NCI-H345 treated with DMSO at 0.1 percent for 48 hours (cell line): ENCODE data around the gene LTB.
A peak's percentile ranks its signal among the peaks of the same experiment; 100 is the strongest.
"Not testable (repeated sequence)": the region's sequence is repeated elsewhere in the genome, so short reads cannot be mapped to it uniquely, and the experiment has no call there.

Experiments used
- DNase-seq: peaks from one replicate; lab custom pipeline; 2025; ENCODE audit not compliant: unreplicated experiment; lab: John Stamatoyannopoulos, UW

Gene LTB

DNA sequence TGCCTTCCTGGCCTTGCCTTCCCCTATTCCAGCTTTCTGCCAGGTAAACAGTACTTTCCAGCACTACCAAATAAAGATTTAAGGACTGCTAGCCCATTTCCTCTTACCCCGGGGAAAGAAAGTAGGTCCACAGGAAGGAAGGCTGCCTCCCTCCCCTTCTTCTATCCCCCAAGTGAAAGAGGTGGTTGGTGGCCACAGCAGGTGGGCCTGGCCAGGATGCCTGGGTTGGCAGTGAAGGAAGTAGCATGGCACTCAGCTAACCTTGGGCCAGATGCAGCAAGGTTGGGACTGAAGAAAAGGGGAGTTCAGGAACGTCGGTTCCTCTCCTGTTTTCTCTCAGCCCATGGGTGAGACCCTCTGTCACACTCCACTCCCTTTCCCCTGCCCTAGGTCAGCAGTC is 25.9 kb downstream of the LTB start:
- DNase-seq: no peak

DNA sequence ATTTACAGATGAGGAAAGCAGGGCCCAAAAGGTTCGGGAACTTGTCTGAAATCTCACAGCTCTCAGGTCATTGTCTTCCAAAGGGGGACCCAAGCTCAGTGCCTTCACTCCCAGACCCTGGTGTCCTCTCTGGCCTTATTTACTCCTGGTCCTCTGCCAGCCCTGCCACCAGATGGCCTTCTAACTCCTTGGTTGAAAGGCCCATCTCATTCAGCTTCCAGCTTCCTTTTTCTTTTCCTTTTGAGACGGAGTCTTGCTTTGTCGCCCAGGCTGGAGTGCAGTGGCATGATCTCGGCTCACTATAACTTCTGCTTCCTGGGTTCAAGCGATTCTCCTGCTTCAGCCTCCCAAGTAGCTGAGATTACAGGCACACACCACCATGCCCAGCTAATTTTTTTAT is 30.9 kb downstream of the LTB start:
- DNase-seq: not testable (repeated sequence)

GRCh38 chr6:31548544-31548873 is 33.7 kb downstream of the LTB start:
- no peak for DNase-seq

DNA sequence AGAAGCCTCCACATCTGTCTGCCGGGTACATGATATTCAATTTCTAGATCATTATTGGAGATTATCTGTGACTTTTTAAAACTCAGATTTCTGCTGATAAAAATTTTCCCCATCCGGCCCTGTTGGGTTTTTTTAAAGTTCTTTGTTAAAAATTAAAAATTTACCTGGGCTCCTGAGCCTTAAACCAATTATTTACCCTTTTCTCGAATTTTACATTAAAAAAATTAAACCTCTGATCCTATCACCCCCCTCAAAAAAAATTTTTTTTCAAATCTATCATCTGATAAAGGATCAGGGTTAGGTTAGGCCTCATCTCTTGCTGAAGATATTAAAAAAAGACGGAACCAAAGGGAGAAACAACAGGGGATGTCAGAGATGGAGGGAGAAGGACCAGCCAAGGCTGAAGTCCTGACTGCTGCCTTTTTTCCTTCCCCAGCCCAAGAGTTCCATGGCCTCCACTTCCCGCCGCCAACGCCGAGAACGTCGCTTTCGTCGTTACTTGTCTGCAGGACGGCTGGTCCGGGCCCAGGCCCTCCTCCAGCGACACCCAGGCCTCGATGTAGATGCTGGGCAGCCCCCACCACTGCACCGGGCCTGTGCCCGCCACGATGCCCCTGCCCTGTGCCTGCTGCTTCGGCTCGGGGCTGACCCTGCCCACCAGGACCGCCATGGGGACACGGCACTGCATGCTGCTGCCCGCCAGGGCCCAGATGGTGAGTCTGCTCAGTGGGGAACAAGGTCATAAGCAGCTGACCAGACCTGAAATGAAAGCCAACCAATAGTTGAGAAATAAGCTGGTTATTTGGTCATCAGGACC is 34.3 kb downstream of the LTB start:
- DNase-seq: no peak

GRCh38 chr6:31546958-31547726 is 35.1 kb downstream of the LTB start, which contains the start of gene NFKBIL1:
Gene NFKBIL1 (plus strand): TSS chr6:31547608. CDS start chr6:31547695, 87 bp downstream.
- peak; percentile 98 for DNase-seq

DNA sequence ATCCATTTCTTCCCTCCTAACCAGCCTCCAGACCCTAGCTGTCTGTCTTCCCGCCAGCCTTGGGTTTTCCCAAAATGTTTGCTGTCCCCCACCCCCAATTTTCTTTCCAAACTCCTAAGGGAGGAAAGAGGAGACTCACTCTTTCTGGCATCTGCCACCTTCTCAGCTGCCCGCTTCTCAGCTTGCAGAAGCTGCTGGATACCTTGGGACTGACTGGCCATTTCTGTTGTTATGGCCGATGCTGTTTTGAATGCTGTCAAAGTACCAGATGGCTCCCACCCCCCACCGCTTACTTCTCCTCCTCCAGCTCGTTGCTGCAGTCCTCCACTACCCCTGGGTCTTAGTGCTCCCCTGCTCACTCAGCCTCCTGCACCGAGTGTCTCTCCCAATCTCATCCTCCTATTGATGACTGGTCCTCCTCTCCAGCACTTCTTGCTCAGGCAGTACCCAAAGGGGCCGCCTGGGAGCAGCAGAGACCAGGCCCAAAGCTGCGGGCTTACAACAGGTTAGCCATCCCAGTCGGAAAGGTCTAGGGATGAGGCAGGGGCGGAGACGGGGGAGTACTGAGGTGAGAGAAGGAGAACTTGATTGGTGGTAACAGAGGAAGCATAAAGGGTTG is 35.8 kb downstream of the LTB start, which contains the start of gene ATP6V1G2:
TSS of gene ATP6V1G2 (minus strand) at position 270 of the 619 bp plus-strand sequence. CDS start at position 221, 49 bp downstream.
- DNase-seq: peak; percentile 92

GRCh38 chr6:31545291-31545690 is 36.9 kb downstream of the LTB start:
- DNase-seq: no peak

GRCh38 chr6:31544676-31545075 is 37.5 kb downstream of the LTB start:
- DNase-seq: no peak

GRCh38 chr6:31543639-31544038 is 38.6 kb downstream of the LTB start:
- DNase-seq: no peak

DNA sequence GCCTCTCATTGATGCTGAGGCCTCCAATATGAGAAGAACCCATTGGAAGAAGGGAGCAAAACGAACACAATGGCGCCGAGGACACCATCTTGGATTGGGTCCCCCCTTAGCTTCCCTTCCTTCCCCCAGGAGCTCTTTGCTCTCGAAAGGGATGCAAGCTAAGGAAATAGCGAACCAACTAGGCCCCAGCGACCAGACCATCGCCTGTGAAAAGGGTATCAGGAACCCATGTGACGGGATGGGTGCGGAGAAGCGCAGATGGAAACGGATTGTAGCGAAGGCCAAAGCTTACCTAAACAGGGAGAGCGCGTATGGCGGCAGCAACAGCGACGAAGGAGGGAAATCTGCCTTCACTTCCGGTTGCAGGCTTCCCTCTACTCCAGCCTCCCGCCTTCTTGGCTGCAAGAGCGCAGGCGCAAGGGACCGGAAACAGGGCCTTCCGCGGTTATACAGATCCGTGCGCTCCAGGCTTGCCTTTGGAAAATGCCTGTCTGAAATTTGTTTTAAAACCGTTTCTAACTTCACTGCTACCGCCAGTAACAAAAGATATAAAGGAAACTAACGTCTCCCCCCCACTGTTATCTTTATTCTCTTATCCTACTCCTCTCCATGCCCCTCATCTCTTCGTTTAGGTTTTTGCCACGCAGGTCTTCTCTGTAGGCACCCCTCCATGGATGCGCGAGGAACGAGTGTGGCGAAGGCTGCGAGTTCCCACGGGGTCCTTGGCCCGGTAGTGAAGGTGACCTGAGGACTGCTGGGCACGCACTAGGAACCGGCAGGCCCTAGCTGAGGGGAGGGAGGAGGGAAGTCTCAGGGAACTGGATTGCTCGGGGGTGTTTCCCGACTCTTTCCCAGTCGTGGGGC is 40.3 kb downstream of the LTB start, which contains the start of gene DDX39B:
TSS of gene DDX39B (minus strand) at position 346 of the 864 bp plus-strand sequence. CDS start 1,471 bp downstream, outside the sequence.
- DNase-seq: peak; percentile 97

DNA sequence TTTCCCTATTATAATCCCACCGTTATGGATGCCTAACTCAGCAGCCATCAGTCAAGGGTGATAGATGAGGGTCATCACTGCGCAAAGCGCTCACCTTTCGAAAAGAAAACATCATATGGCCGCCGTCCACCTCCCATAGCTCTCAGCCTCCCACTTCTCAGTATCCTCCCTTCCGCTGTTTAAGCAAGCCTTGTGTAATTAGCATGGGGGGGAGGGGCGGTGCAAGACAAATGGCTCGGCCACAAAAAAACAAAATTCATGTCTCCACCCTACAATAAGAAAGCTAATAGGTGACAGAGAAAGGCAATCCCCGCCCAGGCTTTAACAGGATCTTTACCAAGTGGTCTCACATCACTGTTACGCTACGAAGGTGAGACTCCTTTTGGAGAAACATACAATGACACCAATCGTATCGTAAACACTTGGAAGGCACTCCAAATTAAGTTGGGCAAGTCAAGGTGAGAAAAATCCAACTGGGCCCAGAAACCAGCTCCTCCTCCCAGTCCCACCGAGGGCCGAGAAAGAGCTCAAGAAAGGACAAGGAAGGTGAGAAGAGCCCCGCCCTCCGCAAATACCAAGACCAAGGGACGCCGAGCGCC is 41.1 kb downstream of the LTB start:
- DNase-seq: peak; percentile 2

- no peak for DNase-seq
Observed at GRCh38 chr6:31540640-31541039, 41.6 kb downstream of the LTB start.

- no peak for DNase-seq
Observed at GRCh38 chr6:31538805-31539400, 43.3 kb downstream of the LTB start.

DNA sequence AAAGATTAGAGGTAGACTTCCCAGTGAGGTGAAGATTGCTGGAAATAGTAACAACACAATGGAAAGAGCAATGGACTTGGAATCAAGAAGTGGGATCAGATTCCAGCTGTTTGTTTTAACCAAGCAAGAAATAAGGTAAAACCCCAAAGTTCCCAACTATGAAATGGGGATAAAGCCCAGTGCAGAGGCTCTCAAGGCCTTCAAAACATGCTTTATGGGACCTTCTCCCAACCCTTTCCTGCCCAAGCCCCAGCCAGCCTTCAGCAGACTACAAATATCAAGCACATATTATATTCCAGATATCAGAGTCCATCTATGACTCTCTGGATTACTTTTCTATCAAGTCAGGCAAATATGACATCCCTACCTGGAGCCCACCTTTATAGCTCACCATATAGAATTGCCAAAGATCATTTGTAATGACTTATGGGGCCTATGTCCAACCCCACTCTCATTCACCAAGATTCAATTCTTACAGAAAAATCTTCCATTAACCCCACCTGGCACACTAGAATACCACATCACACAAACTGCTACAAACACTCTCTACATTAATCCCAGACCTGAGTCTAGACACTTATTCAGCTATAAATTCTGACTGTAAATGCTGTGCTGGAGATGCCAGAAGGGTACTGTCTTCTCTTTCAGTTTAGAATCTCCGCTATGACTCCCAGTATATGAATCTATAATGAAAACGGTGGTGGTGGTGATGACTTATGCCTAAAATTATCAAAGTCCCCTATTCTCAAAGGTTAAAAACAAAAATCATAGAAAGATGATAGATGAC is 46.5 kb downstream of the LTB start:
- DNase-seq: no peak

DNA sequence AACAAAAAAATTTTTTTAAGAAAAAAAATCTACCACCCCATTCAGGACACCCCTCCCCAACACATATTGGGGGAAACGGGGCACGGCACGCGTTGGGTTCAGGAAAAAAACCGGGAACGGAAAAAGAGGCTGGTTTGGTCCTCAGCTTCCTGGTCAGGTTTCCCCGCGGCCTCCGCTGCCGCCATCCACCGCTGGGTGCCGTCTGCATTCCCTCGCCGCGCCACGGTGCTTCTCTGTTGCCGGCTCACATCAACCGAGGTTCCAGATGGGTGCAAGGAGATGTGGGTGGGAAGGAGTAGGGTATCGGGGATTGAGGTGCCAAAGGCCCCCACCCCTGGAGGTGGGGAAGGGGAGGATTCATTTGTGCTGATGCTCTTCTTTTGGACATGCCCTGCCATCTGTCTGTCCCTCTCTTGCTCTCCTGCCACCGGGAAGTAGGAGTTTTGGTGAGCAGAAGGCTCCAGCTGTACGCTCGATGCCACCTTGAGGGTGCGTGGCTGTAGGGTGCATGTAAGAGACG is 47.6 kb downstream of the LTB start:
- no peak for DNase-seq

GRCh38 chr6:31534011-31534410 is 48.2 kb downstream of the LTB start:
- DNase-seq: no peak

DNA sequence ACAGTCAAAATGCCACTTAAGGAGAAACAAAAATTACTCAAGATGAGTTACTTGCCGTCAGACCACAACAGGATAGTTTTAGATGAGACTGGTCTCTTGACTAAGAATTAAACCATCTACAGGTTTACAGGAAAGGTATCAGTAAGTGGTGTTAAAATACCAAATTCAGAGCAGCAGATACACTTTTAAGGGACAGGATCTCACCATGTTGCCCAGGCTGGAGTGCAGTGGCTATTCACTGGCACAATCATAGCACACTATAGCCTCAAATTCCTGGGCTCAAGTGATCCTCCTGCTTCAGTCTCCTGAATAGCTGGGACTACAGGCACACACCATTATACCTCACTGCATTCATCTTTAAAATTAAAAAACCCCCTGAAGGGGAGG is 48.8 kb downstream of the LTB start:
- DNase-seq: no peak

DNA sequence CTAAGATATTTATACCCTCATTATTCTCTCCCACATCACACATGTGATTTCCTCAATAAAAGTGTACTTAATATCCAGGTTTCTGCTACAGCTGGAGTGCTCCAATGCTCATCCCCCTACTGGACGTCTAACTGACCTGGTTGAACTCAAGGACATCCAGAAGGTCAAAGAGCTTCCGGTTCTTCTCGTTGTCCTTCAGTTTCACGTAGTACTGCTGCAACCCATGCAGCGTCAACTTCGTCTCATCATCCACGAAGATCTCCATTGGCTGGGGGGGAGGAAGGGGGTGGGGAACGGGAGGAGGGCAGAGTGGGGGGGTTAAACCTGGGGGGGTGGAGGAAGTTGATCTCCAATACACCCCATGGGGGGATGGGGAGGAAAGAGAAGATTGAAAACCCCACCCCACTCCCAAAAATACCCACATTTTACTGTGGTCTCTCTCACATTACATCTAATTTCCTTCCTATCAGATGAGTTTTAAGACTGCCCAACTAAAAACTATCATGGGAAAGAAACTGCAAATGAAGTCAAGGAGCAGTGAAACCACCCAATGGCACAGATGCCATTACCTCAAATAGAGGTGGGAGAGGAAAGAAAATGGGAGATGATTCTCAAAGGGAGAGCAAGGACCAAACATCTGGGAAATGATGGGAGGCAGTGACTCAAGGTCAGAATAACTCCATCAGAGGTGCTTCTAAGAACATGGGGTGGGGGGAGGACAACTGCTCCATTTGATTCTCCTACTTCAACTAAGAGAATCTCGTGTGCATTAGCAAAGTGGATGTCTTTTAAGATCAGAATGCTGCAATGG is 49.4 kb downstream of the LTB start:
- DNase-seq: no peak
